ENCODE data around the gene MCM10. TPM values are rescaled to one million over a fixed set of nuclear protein-coding genes. Genes with fewer than 3 reads are reported as not detected.

The MCM10 gene
- total and polyA plus RNA-seq, 10 of the 15 experiments (the other 5 are each of a cell fraction or from before 2014, with no cell fraction given): 5.8 to 35.1 (median 23.7) TPM

DNA sequence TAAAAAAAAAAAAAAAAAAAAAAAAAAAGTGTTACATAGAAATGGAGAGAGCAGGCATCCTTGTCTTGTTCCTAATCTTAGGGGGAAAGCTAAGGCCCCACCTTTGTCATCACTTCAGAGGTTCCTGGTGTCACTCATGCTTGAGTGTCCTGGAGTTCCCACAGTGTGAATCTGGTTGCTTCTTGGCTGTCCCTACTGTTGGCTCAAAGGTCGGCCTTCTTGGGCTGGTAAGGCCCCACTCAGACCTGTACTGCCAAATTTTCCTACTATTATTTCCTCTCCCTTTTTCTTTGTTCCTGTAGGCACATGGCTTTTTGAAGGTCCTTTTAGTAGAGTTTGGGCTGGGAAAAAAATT is 39.9 kb upstream of the MCM10 start:
- ATAC-seq: no peak
- Histone ChIP-seq H3K4me2 (ENCODE audit: control insufficient read depth, insufficient read depth) (no peak overlapping the region), H3K4me3 (no peak overlapping the region), H3K36me3 (ENCODE audit: control insufficient read depth in 2 of 2, insufficient read depth in 2 of 2, low read length in 1 of 2) (peaks cover 2 to 9% of the 10 kb centered on the region in 2 experiments; a peak in 3 of 4 replicates), H3K27me3 (replicated peaks in 1 of 2; ENCODE audit: control insufficient read depth in 2 of 2, insufficient read depth in 2 of 2, low read length in 1 of 2) (no peaks in the 10 kb centered on the region), H3K27ac (ENCODE audit: control insufficient read depth, insufficient read depth) (no peak overlapping the region), H2AFZ (ENCODE audit: control insufficient read depth, low read depth, low read length) (no peak overlapping the region), H3K4me1 (ENCODE audit: control insufficient read depth, insufficient read depth, low read length) (peaks cover 15% of the 10 kb centered on the region), H4K20me1 (ENCODE audit: control insufficient read depth, insufficient read depth) (no peaks in the 10 kb centered on the region), H3K79me2 (ENCODE audit: control insufficient read depth, insufficient read depth, low read length) (no peaks in the 10 kb centered on the region), H3K9ac (ENCODE audit: control insufficient read depth, insufficient read depth, low read length) (no peak overlapping the region), H3K9me3 (replicated peaks; ENCODE audit: control insufficient read depth, insufficient read depth, low read length) (no peaks in the 10 kb centered on the region)
- TF ChIP-seq ETV6 (conservative IDR thresholded peaks at IDR 0.05 in 1 of 2, IDR thresholded peaks at IDR 0.05 in 1 of 2; ENCODE audit: borderline replicate concordance in 1 of 2, low read depth in 1 of 2) (no peak), NBN (IDR thresholded peaks at IDR 0.05) (no peak), MEF2A (IDR thresholded peaks at IDR 0.05; ENCODE audit: insufficient read depth, low read depth, low read length) (no peak), NR2F1 (conservative IDR thresholded peaks at IDR 0.05) (no peak)
- TF ChIP-seq, protein P1, sequence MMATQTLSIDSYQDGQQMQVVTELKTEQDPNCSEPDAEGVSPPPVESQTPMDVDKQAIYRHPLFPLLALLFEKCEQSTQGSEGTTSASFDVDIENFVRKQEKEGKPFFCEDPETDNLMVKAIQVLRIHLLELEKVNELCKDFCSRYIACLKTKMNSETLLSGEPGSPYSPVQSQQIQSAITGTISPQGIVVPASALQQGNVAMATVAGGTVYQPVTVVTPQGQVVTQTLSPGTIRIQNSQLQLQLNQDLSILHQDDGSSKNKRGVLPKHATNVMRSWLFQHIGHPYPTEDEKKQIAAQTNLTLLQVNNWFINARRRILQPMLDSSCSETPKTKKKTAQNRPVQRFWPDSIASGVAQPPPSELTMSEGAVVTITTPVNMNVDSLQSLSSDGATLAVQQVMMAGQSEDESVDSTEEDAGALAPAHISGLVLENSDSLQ (IDR thresholded peaks at IDR 0.05): no peak
- FAIRE-seq: no peak
- no peak for DNase-seq (ENCODE audit: low read depth, low spot score)
- SMC1A ChIA-PET (ENCODE audit: uncharacterized antibody, unreplicated experiment): interaction anchor here (0.9 kb wide), 1 partner anchor 12 kb away, joined by 3 read pairs; no protein-coding TSS in a partner anchor
- 100% methylated on average over 1 of the region's 1 CpG for WGBS (ENCODE audit: insufficient coverage, insufficient replicate concordance, low lambda C conversion rate, missing lambda C conversion rate)
- intact Hi-C loops (cut with micrococcal nuclease; ENCODE audit: unreplicated experiment) (no loop called here), in situ Hi-C loops (cut with MboI) (no loop called here)
- POLR2A ChIA-PET: no interaction called here
- RAD21 ChIA-PET (ENCODE audit: unreplicated experiment): no interaction called here
- CTCF ChIA-PET: no interaction called here
- no TSS peak for BruUV-seq (replicated peaks)

DNA sequence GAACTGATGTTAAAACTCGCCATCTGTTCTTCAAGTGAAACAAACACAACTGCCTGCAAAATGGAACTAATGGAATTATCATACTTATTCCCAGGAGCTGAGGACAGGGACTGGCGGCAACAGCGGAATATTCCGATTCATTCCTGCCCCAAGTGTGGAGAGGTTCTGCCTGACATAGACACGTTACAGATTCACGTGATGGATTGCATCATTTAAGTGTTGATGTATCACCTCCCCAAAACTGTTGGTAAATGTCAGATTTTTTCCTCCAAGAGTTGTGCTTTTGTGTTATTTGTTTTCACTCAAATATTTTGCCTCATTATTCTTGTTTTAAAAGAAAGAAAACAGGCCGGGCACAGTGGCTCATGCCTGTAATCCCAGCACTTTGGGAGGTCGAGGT is 24.7 kb upstream of the MCM10 start:
- H3K79me2 ChIP-seq (ENCODE audit: control insufficient read depth, insufficient read depth, low read length): no peaks in the 10 kb centered on the region
- WGBS (ENCODE audit: insufficient coverage, insufficient replicate concordance, low lambda C conversion rate, missing lambda C conversion rate): 91% methylated on average over 8 of the region's 8 CpGs
- no peaks in the 10 kb centered on the region for H3K9me3 ChIP-seq (replicated peaks; ENCODE audit: control insufficient read depth, insufficient read depth, low read length)
- no peak overlapping the region for H3K4me2 ChIP-seq (ENCODE audit: control insufficient read depth, insufficient read depth)
- ChIA-PET CTCF (no interaction called here), POLR2A (no interaction called here), RAD21 (ENCODE audit: unreplicated experiment) (no interaction called here), SMC1A (ENCODE audit: uncharacterized antibody, unreplicated experiment) (no interaction called here)
- no peak overlapping the region for H3K27ac ChIP-seq (ENCODE audit: control insufficient read depth, insufficient read depth)
- in situ Hi-C loops (cut with MboI) (no loop called here), intact Hi-C loops (cut with micrococcal nuclease; ENCODE audit: unreplicated experiment) (no loop called here)
- no peaks in the 10 kb centered on the region for H3K27me3 ChIP-seq (replicated peaks in 1 of 2; ENCODE audit: control insufficient read depth in 2 of 2, insufficient read depth in 2 of 2, low read length in 1 of 2)
- FAIRE-seq (no peak), DNase-seq (ENCODE audit: low read depth, low spot score) (no peak), ATAC-seq (no peak)
- H3K9ac ChIP-seq (ENCODE audit: control insufficient read depth, insufficient read depth, low read length): no peak overlapping the region
- no peaks in the 10 kb centered on the region for H3K4me1 ChIP-seq (ENCODE audit: control insufficient read depth, insufficient read depth, low read length)
- no peaks in the 10 kb centered on the region for H4K20me1 ChIP-seq (ENCODE audit: control insufficient read depth, insufficient read depth)
- no TSS peak for BruUV-seq (replicated peaks)
- no peak overlapping the region for H3K4me3 ChIP-seq
- peaks cover 2 to 21% of the 10 kb centered on the region in 2 experiments for H3K36me3 ChIP-seq (ENCODE audit: control insufficient read depth in 2 of 2, insufficient read depth in 2 of 2, low read length in 1 of 2)
- H2AFZ ChIP-seq (ENCODE audit: control insufficient read depth, low read depth, low read length): no peak overlapping the region
- no peak for TF ChIP-seq NR2C1 (IDR thresholded peaks at IDR 0.05)

Measured in GM12878 (cell line).